IMR-90 (cell line): ENCODE results near the gene SPECC1L. TPM values are rescaled to one million over a fixed set of nuclear protein-coding genes. Genes with fewer than 3 reads are reported as not detected.

Experiments used
- ATAC-seq: fragments of 200-7000 bp; cut with Tn5 transposase; 2 replicates; pipeline ENCODE4 v1.9.1; 2020; ENCODE audit warnings: low read depth, mild to moderate bottlenecking, moderate library complexity
- BruUV-seq: library from RNA; stranded (reverse); fragments of 400-500 nt; replicated peaks from 2 replicates; lab custom pipeline; 2021; lab: Mats Ljungman, UMichigan
- CTCF ChIA-PET: fragments of 300-600 bp; formaldehyde crosslinking; extraction: SDS; loops from one replicate; lab custom pipeline; 2021; ENCODE audit warnings: antibody characterized with exemption; lab: Yijun Ruan, JAX
- POLR2A ChIA-PET: fragments of 300-600 bp; sonication (Branson Sonifier 250); formaldehyde crosslinking; loops from one replicate; lab custom pipeline; 2022; ENCODE audit warnings: antibody characterized with exemption; ENCODE audit not compliant: unreplicated experiment; lab: Charles Lee
- DNase-seq: peaks from one replicate; pipeline ENCODE4 v3.0.0; 2013
- H2AFZ ChIP-seq: replicated peaks from 2 replicates; pipeline ENCODE3; 2013; ENCODE audit warnings: low read length, mild to moderate bottlenecking; ENCODE audit not compliant: poor library complexity
- H2AK5ac ChIP-seq: 2 replicates; pipeline ENCODE4 v1.6.1; 2013; ENCODE audit warnings: low read depth, low read length, inconsistent platforms
- H2AK9ac ChIP-seq: replicated peaks from 2 replicates; pipeline ENCODE3; 2013; ENCODE audit warnings: mild to moderate bottlenecking, low read depth, low read length, moderate library complexity; ENCODE audit not compliant: poor library complexity
- H2BK120ac ChIP-seq: 2 replicates; pipeline ENCODE4 v1.6.1; 2013; ENCODE audit warnings: low read depth, low read length, inconsistent platforms
- H2BK15ac ChIP-seq: 3 replicates; pipeline ENCODE4 v1.6.1; 2013; ENCODE audit warnings: low read depth, low read length, inconsistent platforms
- H2BK20ac ChIP-seq: 2 replicates; pipeline ENCODE4 v1.6.1; 2013; ENCODE audit warnings: low read depth, mild to moderate bottlenecking, inconsistent platforms, low read length, moderate library complexity
- H2BK5ac ChIP-seq: 2 replicates; pipeline ENCODE4 v1.6.1; 2013; ENCODE audit warnings: mild to moderate bottlenecking, low read depth, low read length, inconsistent platforms; ENCODE audit not compliant: poor library complexity, severe bottlenecking
- H3K14ac ChIP-seq: replicated peaks from 2 replicates; pipeline ENCODE4 v1.6.1; 2013; ENCODE audit warnings: low read depth, low read length, inconsistent platforms
- H3K18ac ChIP-seq: 2 replicates; pipeline ENCODE4 v1.6.1; 2013; ENCODE audit warnings: low read depth, low read length, control low read depth
- H3K23ac ChIP-seq: 2 replicates; pipeline ENCODE4 v1.6.1; 2013; ENCODE audit warnings: low read depth, low read length, inconsistent platforms
- H3K27ac ChIP-seq: 2 replicates; pipeline ENCODE4 v1.5.1; 2013; ENCODE audit warnings: mild to moderate bottlenecking, control low read depth, low read length; ENCODE audit not compliant: insufficient read depth
- H3K27me3 ChIP-seq: 2 replicates; pipeline ENCODE4 v1.6.1; 2013; ENCODE audit warnings: low read length; ENCODE audit not compliant: control insufficient read depth, insufficient read depth
- H3K36me3 ChIP-seq: 2 replicates; pipeline ENCODE4 v1.6.1; 2013; ENCODE audit warnings: low read length, mixed read lengths; ENCODE audit not compliant: control insufficient read depth, insufficient read depth
- H3K4ac ChIP-seq: 2 replicates; pipeline ENCODE4 v1.6.1; 2013; ENCODE audit warnings: low read depth, low read length, inconsistent platforms
- H3K4me1 ChIP-seq: 2 replicates; pipeline ENCODE4 v1.6.1; 2013; ENCODE audit warnings: low read length, mixed read lengths; ENCODE audit not compliant: control insufficient read depth, insufficient read depth
- H3K4me2 ChIP-seq: 2 replicates; pipeline ENCODE4 v1.6.1; 2013; ENCODE audit warnings: low read depth, mild to moderate bottlenecking, control low read depth, low read length, moderate library complexity
- H3K4me3 ChIP-seq: 2 replicates; pipeline ENCODE4 v1.5.1; 2013; ENCODE audit warnings: low read depth, mild to moderate bottlenecking, control low read depth, low read length, moderate library complexity; ENCODE audit not compliant: insufficient read depth
- H3K56ac ChIP-seq: 2 replicates; pipeline ENCODE4 v1.6.1; 2013; ENCODE audit warnings: low read length, inconsistent platforms; ENCODE audit not compliant: insufficient read depth; ENCODE audit errors: extremely low read depth
- H3K79me1 ChIP-seq, 2 experiments: 2 replicates each; pipeline ENCODE4 v1.6.1; 2013; ENCODE audit warnings: low read length in 2 of 2, inconsistent platforms in 1 of 2, low read depth in 1 of 2
- H3K9ac ChIP-seq: 2 replicates; pipeline ENCODE4 v1.6.1; 2013; ENCODE audit warnings: low read depth, low read length, control low read depth
- H3K9me1 ChIP-seq: 2 replicates; pipeline ENCODE4 v1.6.1; 2013; ENCODE audit warnings: low read length, inconsistent platforms; ENCODE audit not compliant: insufficient read depth
- H3K9me3 ChIP-seq: 2 replicates; pipeline ENCODE4 v1.6.1; 2013; ENCODE audit warnings: low read length; ENCODE audit not compliant: control insufficient read depth, insufficient read depth
- H4K20me1 ChIP-seq: 2 replicates; pipeline ENCODE4 v1.6.1; 2013; ENCODE audit warnings: low read length, inconsistent platforms; ENCODE audit not compliant: insufficient read depth
- H4K5ac ChIP-seq: 2 replicates; pipeline ENCODE4 v1.6.1; 2013; ENCODE audit warnings: mild to moderate bottlenecking, low read depth, low read length, control low read depth
- H4K8ac ChIP-seq, 2 experiments: 2 replicates each; pipeline ENCODE4 v1.6.1; 2013; ENCODE audit warnings: low read depth in 2 of 2, low read length in 2 of 2, control low read depth in 1 of 2, inconsistent platforms in 1 of 2
- H4K91ac ChIP-seq: 2 replicates; pipeline ENCODE4 v1.6.1; 2013; ENCODE audit warnings: low read depth, low read length, inconsistent platforms; ENCODE audit not compliant: insufficient read depth
- CTCF ChIP-seq: conservative IDR thresholded peaks from 2 replicates; pipeline ENCODE4 v1.5.1; 2012; ENCODE audit warnings: mild to moderate bottlenecking, low read depth, low read length, improper control_type of control experiment
- NFE2L2 ChIP-seq: fragments of 150-350 bp; IDR thresholded peaks from 2 replicates; pipeline ENCODE4 v1.6.1; 2016; ENCODE audit warnings: low read depth, mild to moderate bottlenecking, low read length
- POLR2A ChIP-seq: IDR thresholded peaks from 2 replicates; pipeline ENCODE4 v1.6.1; 2012; ENCODE audit warnings: mild to moderate bottlenecking, low read depth, low read length
- WGBS, 2 experiments: methylation state at CpG; one replicate each; pipeline versions ENCODE4 v1.1.5 to v1.1.7; 2013; ENCODE audit warnings: missing lambda C conversion rate in 2 of 2; ENCODE audit not compliant: insufficient read length in 1 of 2; ENCODE audit errors: extremely low coverage in 2 of 2; 5-methylcytosine and 5-hydroxymethylcytosine counted together
- dilution Hi-C: fragments of 300-500 bp; cut with HindIII; formaldehyde crosslinking; loops from one replicate; pipeline ENCODE4 v1.14.3; 2018; ENCODE audit warnings: low sequenced_read_pairs; ENCODE audit not compliant: unreplicated experiment
- in situ Hi-C: fragments of 300-500 bp; cut with MboI; formaldehyde crosslinking; loops from 3 replicates; pipeline ENCODE4 v1.14.3; 2019; ENCODE audit warnings: low sequenced_read_pairs, inconsistent platforms, mixed read lengths
- intact Hi-C: fragments of 100-400 bp; cut with micrococcal nuclease; formaldehyde crosslinking; loops from 2 replicates; pipeline ENCODE4 v1.10.0; 2022
- polyA plus RNA-seq, 3 experiments: library from polyadenylated mRNA; depleted of rRNA; stranded (reverse); fragments of >200 nt; gene quantifications; 2 replicates each; pipeline ENCODE4 v1.2.3, GENCODE V29; 2012; ENCODE audit warnings: low replicate concordance in 1 of 3
- total RNA-seq: library from RNA; depleted of rRNA; stranded (reverse); fragments of >200 nt; gene quantifications from 2 replicates; pipeline ENCODE4 v1.2.3, GENCODE V29; 2012

The SPECC1L gene
- total and polyA plus RNA-seq, 2 of the 4 experiments (the other 2 are of a cell fraction), result 18.7 to 44.1 TPM

- Histone ChIP-seq H3K9ac (no peak overlapping the region), H3K18ac (no peak overlapping the region), H2AK9ac (no peak overlapping the region), H3K4me2 (no peak overlapping the region), H4K20me1 (no peaks in the 10 kb centered on the region), H2BK15ac (no peak overlapping the region), H2BK120ac (no peak overlapping the region), H3K36me3 (no peaks in the 10 kb centered on the region), H3K9me1 (peaks cover 2% of the 10 kb centered on the region), H3K79me1 (no peaks in the 10 kb centered on the region), H2BK5ac (no peak overlapping the region), H2BK20ac (no peak overlapping the region), H3K14ac (no peak overlapping the region), H4K8ac (no peak overlapping the region), H3K23ac (no peak overlapping the region), H3K4me1 (peaks cover 8% of the 10 kb centered on the region), H3K27me3 (no peaks in the 10 kb centered on the region), H4K5ac (no peak overlapping the region), H3K56ac (no peak overlapping the region), H3K4me3 (no peak overlapping the region), H2AFZ (no peak overlapping the region), H3K27ac (no peak overlapping the region), H3K9me3 (no peaks in the 10 kb centered on the region), H2AK5ac (no peak overlapping the region), H3K4ac (no peak overlapping the region), H4K91ac (no peak overlapping the region)
- BruUV-seq, result no TSS peak
- in situ Hi-C loops (no loop called here), dilution Hi-C loops (no loop called here), intact Hi-C loops (no loop called here)
- ChIA-PET CTCF (no interaction called here), POLR2A (no interaction called here)
- WGBS, 2 experiments, result 80% methylated on average over 1 of the region's 5 CpGs; no CpG with 5 or more reads in 1 of the 2 experiments
- DNase-seq (no peak), ATAC-seq (peak; percentile 41)
- TF ChIP-seq NFE2L2 (no peak), POLR2A (no peak), CTCF (peak; percentile 20; the same call in 1 of the 2 replicates)
These were observed 167.2 kb downstream of the SPECC1L start for GRCh38 chr22:24437741-24438328.
